ENCODE results near the gene LMAN1L. TPM values are rescaled to one million over a fixed set of nuclear protein-coding genes. Genes with fewer than 3 reads are reported as not detected.

The LMAN1L gene
- total RNA-seq, 2 donors from 2014 or later = 72.9 to 110 TPM

GRCh38 chr15:74826921-74827320, 14.3 kb downstream of the LMAN1L start:
- DNase-seq = no peak

DNA sequence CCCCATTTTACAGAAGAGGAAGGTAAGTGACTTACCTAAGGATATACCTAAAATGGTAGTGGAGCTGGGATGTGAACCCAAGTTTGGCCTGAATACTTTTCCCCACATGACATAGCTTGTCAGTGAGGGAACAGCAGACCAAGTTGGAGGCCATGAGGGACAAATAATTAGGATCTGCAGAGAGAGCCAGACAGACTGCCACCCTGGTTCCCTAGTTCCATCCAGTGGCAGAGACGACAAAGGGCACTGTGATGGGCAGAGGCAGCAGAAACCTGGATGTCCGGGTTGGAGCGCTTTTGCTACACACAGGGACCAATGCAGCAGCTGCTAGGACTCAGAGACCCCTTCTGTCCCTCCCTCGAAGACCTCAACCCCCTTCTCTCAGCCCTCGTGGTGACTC, 15.0 kb downstream of the LMAN1L start:
- intact Hi-C loops (cut with DNase I) = no loop called here
- DNase-seq = no peak
- no peak for ATAC-seq

More at GRCh38 chr15:74826921-74827320, 14.3 kb downstream of the LMAN1L start:
- intact Hi-C loops (cut with DNase I) = no loop called here
- no peak for ATAC-seq

GRCh38 chr15:74828835-74829234, 16.2 kb downstream of the LMAN1L start:
- ATAC-seq (no peak), DNase-seq (no peak)
- intact Hi-C loops (cut with DNase I) = no loop called here

DNA sequence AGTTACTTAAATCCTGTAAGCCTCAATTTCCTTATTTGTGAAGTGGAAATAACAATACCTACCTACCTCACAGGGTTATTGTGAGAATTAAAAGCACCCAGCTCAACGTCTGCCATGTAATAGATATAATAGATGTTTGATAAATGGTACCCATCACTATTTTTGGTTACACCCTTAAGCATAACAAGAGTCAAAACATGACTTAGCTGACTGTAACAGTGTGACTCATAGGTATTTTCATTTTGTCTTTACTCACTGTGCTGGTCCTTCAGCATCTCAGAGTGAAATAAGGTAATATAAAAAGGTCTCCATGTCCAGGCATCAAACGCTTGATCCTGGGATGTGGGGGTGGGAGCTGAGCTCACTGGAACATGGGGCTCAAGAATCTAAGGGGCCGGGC, 16.9 kb downstream of the LMAN1L start:
- intact Hi-C loops (cut with DNase I) = no loop called here
- ATAC-seq = no peak
- no peak for DNase-seq

DNA sequence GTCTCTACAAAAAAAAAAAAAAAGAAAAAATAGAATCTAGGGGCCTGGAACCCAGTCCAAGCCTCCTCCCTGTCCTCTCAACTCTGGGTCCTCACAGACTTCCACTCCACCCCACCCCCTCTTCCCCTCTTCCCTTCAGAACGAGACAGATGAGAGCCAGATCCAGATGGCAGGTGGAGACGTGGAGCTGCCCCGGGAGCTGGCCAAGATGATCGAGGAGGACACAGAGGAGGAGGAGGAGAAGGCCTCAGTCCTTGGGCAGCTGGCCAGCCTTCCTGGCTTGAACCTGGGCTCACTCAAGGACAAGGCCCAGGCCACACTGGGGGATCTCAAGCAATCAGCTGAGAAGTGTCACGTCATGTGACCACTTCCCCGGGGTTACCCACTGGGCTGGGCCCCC, 17.4 kb downstream of the LMAN1L start:
- intact Hi-C loops (cut with DNase I) = loop anchor here in 1 of 2 donors (10.0 kb wide), 2 partner anchors 45 to 75 kb away; partner anchors contain the start of genes CSK and FAM219B
- DNase-seq = no peak
- ATAC-seq = no peak

- peak; percentile 60 to 79 for ATAC-seq
- intact Hi-C loops (cut with DNase I) = loop anchor here in 1 of 2 donors (10.0 kb wide), 2 partner anchors 46 to 74 kb away; partner anchors contain the start of genes CSK and FAM219B
These were observed 18.2 kb downstream of the LMAN1L start for GRCh38 chr15:74830868-74831267.

GRCh38 chr15:74831813-74832495, 19.3 kb downstream of the LMAN1L start:
- no peak for DNase-seq
- no peak for ATAC-seq
- intact Hi-C loops (cut with DNase I) = loop anchor here in 1 of 2 donors (10.0 kb wide), 2 partner anchors 47 to 73 kb away; partner anchors contain the start of genes CSK and FAM219B

More at GRCh38 chr15:74830868-74831267, 18.2 kb downstream of the LMAN1L start:
- no peak for DNase-seq

- intact Hi-C loops (cut with DNase I) = loop anchor here in 1 of 2 donors (10.0 kb wide), 2 partner anchors 48 to 72 kb away; partner anchors contain the start of genes CSK and FAM219B
- DNase-seq (no peak), ATAC-seq (no peak)
These were observed 20.2 kb downstream of the LMAN1L start for GRCh38 chr15:74832826-74833225.

DNA sequence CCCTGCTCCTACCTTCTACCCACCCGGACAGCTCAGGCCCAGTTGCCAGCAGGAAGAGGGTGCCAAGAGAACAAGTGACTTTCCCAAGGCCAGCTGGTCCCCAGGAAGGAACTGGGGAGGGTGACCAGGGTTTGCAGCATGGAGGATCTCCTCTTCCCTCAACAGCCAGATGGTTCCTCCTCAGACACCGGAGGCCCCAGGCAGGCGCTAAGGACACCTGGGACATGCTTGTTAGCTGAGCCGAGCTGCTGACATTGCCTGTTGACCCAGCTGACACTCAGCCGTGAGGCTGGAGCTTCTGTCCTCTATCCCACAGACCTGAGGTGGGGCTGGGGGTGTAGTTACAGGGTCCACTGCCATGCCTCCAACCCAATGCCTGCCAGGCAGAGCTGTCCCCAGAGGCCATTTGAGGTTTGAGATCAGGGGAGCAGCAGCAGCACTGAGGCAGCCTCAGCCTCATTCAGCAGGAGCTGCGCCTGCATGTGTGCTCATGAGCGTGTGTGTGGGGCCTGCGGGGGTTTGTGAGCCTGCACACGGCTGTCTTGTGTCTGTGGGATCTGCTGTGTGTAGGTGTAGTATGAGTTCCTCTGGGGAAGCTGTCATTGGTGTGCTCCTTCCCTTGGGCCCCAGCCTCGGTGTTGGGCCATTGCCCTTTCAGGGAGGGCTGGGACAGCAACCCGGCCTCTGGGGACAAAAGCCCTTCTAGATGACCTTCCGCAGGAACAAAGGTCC, 20.9 kb downstream of the LMAN1L start:
- ATAC-seq = no peak
- intact Hi-C loops (cut with DNase I) = loop anchor here (2.0 to 10.0 kb wide), 3 partner anchors 49 to 71 kb away; partner anchors contain the start of genes CSK (in 1 of the 2) and FAM219B (in 1 of the 2)
- no peak for DNase-seq

- ATAC-seq = peak in 1 of 2 donors; percentile 10
- DNase-seq = peak; percentile 63
- intact Hi-C loops (cut with DNase I) = loop anchor here (2.0 to 10.0 kb wide), 3 partner anchors 51 to 69 kb away; partner anchors contain the start of genes CSK (in 1 of the 2) and FAM219B (in 1 of the 2)
These were observed 22.7 kb downstream of the LMAN1L start for GRCh38 chr15:74835312-74835823.

DNA sequence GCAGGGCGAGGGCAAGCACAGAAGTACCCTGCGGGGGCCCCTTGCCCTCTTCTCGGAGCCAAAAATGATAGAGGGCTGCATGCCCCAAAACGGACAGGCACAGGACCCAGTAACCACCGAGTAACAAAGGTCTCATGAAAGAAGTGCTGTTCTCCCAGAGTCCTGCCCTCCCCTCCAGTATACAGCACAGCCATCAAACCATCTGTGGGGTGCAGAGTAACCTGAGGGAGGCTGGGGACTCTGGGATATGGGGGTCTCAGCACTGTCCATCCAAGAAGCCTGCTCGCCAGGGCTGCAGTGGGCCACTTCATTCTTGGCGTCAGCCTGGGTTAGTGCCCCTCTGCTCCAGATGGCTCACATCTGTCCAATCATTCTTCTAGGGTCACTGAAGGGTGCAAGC, 24.2 kb downstream of the LMAN1L start:
- intact Hi-C loops (cut with DNase I) = loop anchor here in 1 of 2 donors (10.0 kb wide), 2 partner anchors 52 to 68 kb away; partner anchors contain the start of genes CSK and FAM219B
- DNase-seq (no peak), ATAC-seq (no peak)

GRCh38 chr15:74837482-74838136, 25.0 kb downstream of the LMAN1L start:
- intact Hi-C loops (cut with DNase I) = loop anchor here in 1 of 2 donors (10.0 kb wide), 2 partner anchors 53 to 67 kb away; partner anchors contain the start of genes CSK and FAM219B
- ATAC-seq (no peak), DNase-seq (no peak)

GRCh38 chr15:74838137-74838516, 25.5 kb downstream of the LMAN1L start:
- intact Hi-C loops (cut with DNase I) = loop anchor here in 1 of 2 donors (10.0 kb wide), 2 partner anchors 53 to 67 kb away; partner anchors contain the start of genes CSK and FAM219B
- DNase-seq (no peak), ATAC-seq (no peak)

- intact Hi-C loops (cut with DNase I) = loop anchor here in 1 of 2 donors (10.0 kb wide), 2 partner anchors 54 to 66 kb away; partner anchors contain the start of genes CSK and FAM219B
- no peak for DNase-seq
- ATAC-seq = no peak
These were observed 26.3 kb downstream of the LMAN1L start for GRCh38 chr15:74838746-74839525.

DNA sequence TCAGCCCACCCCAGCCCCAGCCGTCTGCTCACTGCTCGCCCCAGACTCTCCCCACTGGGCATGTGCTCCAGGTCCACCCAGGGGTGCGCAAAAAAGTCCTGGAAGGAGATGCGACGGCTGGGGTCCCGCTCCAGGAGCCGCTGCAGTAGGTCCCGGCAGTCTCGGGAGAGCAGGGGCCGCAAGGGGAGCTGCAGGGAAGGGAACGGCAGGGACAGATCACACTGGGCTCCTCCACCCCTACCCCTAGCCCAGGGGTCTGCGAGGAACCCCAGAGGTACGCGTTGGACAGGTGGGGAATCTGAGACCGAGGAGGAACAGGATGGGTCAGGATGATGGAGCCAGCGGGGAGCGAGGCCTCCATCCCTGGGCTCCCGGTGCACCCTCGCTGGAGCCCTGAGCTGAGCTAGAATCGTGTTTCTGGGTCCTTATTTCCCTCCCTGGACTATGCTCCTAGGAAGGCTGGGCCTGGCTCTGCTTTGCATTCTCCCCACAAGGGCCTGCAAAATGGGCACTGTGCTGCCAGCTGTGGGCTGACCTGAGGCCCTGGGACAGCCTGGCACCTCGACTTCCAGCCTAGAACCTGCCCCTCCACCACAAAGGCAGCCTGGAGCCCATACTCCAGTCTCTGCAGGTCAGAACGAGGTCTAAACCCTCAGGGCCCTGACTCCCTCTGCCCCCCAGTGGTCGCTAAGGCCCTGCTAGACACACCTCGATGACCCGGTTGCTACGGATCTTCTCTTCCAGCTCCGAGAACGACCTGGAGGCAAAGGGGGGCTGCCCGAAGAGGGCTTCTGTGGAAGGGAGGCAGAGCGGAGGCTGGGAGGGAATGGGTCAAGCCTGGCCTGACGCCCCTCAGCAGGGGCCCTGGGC, 27.1 kb downstream of the LMAN1L start:
- no peak for ATAC-seq
- intact Hi-C loops (cut with DNase I) = loop anchor here (5.0 to 10.0 kb wide), 3 partner anchors 55 to 68 kb away; partner anchors contain the start of genes FAM219B (in 2 of the 2) and CSK (in 1 of the 2)
- DNase-seq = no peak

DNA sequence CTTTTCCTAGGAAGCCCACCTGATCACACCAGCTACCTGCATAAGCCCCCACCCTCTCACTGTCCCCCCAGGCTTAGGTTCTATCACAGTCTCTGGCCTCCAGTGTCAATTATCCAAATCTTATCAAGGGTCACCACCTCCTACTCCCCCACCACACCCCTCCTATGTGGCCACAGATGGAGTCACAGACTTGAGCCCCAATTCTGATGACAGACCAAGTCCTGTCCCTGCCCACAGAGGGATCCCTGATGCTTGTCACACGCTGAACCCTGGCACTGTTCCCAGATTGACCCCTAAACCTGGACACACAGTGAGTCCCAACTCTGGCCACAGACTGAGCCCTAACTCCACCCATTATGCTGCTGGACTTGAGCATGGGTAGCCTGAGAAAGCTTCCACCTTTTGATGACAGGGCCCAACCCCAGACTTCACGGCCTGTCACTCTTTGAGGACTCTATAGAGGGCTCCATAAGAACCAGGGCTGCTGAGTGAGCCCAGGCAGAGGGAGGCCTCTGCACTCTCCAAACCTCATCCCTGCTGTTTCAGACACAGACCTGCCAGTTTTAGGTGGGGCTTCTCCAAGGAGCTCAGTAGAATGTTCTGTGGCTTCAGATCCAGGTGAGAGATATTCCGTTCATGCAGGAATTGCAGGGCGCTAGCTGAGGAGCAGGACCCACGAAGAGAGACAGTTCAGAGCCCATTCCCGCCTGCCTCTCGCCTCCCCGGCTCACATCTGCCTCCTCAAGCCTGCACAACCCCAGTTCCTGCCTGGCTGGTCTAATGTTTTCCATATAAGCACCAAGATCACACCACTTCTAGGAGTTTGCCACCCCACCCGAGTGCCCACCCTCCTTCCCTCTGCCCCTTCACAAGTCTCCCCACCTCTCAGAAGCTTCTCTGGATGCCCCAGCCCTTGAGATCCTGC, 28.5 kb downstream of the LMAN1L start:
- no peak for DNase-seq
- ATAC-seq = no peak
- intact Hi-C loops (cut with DNase I) = loop anchor here in 1 of 2 donors (5.0 kb wide), 1 partner anchor 66 kb away; the partner anchor contains the start of gene FAM219B
